ENCODE measurements around the gene CHERP. TPM values are rescaled to one million over a fixed set of nuclear protein-coding genes. Genes with fewer than 3 reads are reported as not detected.

The CHERP gene
- total and polyA plus RNA-seq, 2 donors (not counting 1 experiment from before 2014, with no cell fraction given) = 2.4 to 6.1 TPM

- Histone ChIP-seq H3K4me2 (ENCODE audit: extremely low read depth, insufficient read depth, low read length) (no peak overlapping the region), H3K9me3 (ENCODE audit: control insufficient read depth, insufficient read depth, low read depth, low read length) (no peaks in the 10 kb centered on the region), H4K20me1 (ENCODE audit: control insufficient read depth, extremely low read depth, insufficient read depth, low read length) (no peaks in the 10 kb centered on the region), H3K9ac (ENCODE audit: insufficient read depth, low read length) (no peak overlapping the region), H3K4me1 (ENCODE audit: control insufficient read depth, extremely low read depth, insufficient read depth, low read length) (peaks cover 11% of the 10 kb centered on the region), H3K36me3 (ENCODE audit: control insufficient read depth, insufficient read depth, low read length) (peaks cover 27% of the 10 kb centered on the region), H3K27me3 (ENCODE audit: control insufficient read depth, insufficient read depth, low read length) (no peaks in the 10 kb centered on the region), H3K27ac (ENCODE audit: insufficient read depth, low read length) (no peak overlapping the region), H3K4me3 (replicated peaks in 1 of 4; ENCODE audit: control extremely low read depth in 1 of 4, insufficient read depth in 1 of 4, low read depth in 3 of 4, low read length in 4 of 4) (no peak overlapping the region), H2AFZ (ENCODE audit: low read length) (no peak overlapping the region), H3K79me2 (ENCODE audit: control insufficient read depth, insufficient read depth, low read length) (peaks cover 86% of the 10 kb centered on the region)
- TF ChIP-seq CTCF (conservative IDR thresholded peaks at IDR 0.05 in 1 of 2, IDR thresholded peaks at IDR 0.05 in 1 of 2; ENCODE audit: low read depth in 1 of 2, low read length in 2 of 2) = no peak
- no peak for TF ChIP-seq EZH2 (IDR thresholded peaks at IDR 0.05; ENCODE audit: low read length, missing control alignments)
- no peak for DNase-seq (ENCODE audit: low read depth in 2 of 2)
These were observed 33.8 kb upstream of the CHERP start for GRCh38 chr19:16575861-16576689.

GRCh38 chr19:16575282-16575681, 33.0 kb upstream of the CHERP start:
- no peak overlapping the region for H3K4me3 ChIP-seq (replicated peaks in 1 of 4; ENCODE audit: control extremely low read depth in 1 of 4, insufficient read depth in 1 of 4, low read depth in 3 of 4, low read length in 4 of 4)
- no peaks in the 10 kb centered on the region for H4K20me1 ChIP-seq (ENCODE audit: control insufficient read depth, extremely low read depth, insufficient read depth, low read length)
- H2AFZ ChIP-seq (ENCODE audit: low read length) = no peak overlapping the region
- H3K9ac ChIP-seq (ENCODE audit: insufficient read depth, low read length) = no peak overlapping the region
- TF ChIP-seq CTCF (conservative IDR thresholded peaks at IDR 0.05 in 1 of 2, IDR thresholded peaks at IDR 0.05 in 1 of 2; ENCODE audit: low read depth in 1 of 2, low read length in 2 of 2) (no peak), EZH2 (IDR thresholded peaks at IDR 0.05; ENCODE audit: low read length, missing control alignments) (no peak)
- no peaks in the 10 kb centered on the region for H3K27me3 ChIP-seq (ENCODE audit: control insufficient read depth, insufficient read depth, low read length)
- DNase-seq (ENCODE audit: low read depth in 2 of 2) = no peak
- H3K36me3 ChIP-seq (ENCODE audit: control insufficient read depth, insufficient read depth, low read length) = peaks cover 25% of the 10 kb centered on the region
- no peak overlapping the region for H3K4me2 ChIP-seq (ENCODE audit: extremely low read depth, insufficient read depth, low read length)
- H3K9me3 ChIP-seq (ENCODE audit: control insufficient read depth, insufficient read depth, low read depth, low read length) = no peaks in the 10 kb centered on the region
- no peak overlapping the region for H3K27ac ChIP-seq (ENCODE audit: insufficient read depth, low read length)
- H3K4me1 ChIP-seq (ENCODE audit: control insufficient read depth, extremely low read depth, insufficient read depth, low read length) = peaks cover 12% of the 10 kb centered on the region
- H3K79me2 ChIP-seq (ENCODE audit: control insufficient read depth, insufficient read depth, low read length) = peaks cover 84% of the 10 kb centered on the region

GRCh38 chr19:16573925-16574324, 31.7 kb upstream of the CHERP start:
- Histone ChIP-seq H3K27ac (ENCODE audit: insufficient read depth, low read length) (no peak overlapping the region), H3K4me1 (ENCODE audit: control insufficient read depth, extremely low read depth, insufficient read depth, low read length) (peaks cover 12% of the 10 kb centered on the region), H3K36me3 (ENCODE audit: control insufficient read depth, insufficient read depth, low read length) (peaks cover 25% of the 10 kb centered on the region), H3K4me2 (ENCODE audit: extremely low read depth, insufficient read depth, low read length) (peak overlapping the region; percentile 42), H3K79me2 (ENCODE audit: control insufficient read depth, insufficient read depth, low read length) (peaks cover 80% of the 10 kb centered on the region), H3K4me3 (replicated peaks in 1 of 4; ENCODE audit: control extremely low read depth in 1 of 4, insufficient read depth in 1 of 4, low read depth in 3 of 4, low read length in 4 of 4) (peak overlapping the region in 2 of 4 experiments; percentile 94 to 98), H3K9ac (ENCODE audit: insufficient read depth, low read length) (no peak overlapping the region), H2AFZ (ENCODE audit: low read length) (no peak overlapping the region), H3K27me3 (ENCODE audit: control insufficient read depth, insufficient read depth, low read length) (no peaks in the 10 kb centered on the region), H3K9me3 (ENCODE audit: control insufficient read depth, insufficient read depth, low read depth, low read length) (no peaks in the 10 kb centered on the region), H4K20me1 (ENCODE audit: control insufficient read depth, extremely low read depth, insufficient read depth, low read length) (no peaks in the 10 kb centered on the region)
- DNase-seq (ENCODE audit: low read depth in 2 of 2) = no peak
- no peak for TF ChIP-seq CTCF (conservative IDR thresholded peaks at IDR 0.05 in 1 of 2, IDR thresholded peaks at IDR 0.05 in 1 of 2; ENCODE audit: low read depth in 1 of 2, low read length in 2 of 2)
- TF ChIP-seq EZH2 (IDR thresholded peaks at IDR 0.05; ENCODE audit: low read length, missing control alignments) = no peak
